CD4-positive, alpha-beta T cell treated with Interleukin-21 for 1 hour (primary cell): ENCODE data around the gene KRT17.

Experiments used
- DNase-seq: peaks from one replicate; pipeline ENCODE4 v3.0.0-alpha.2; 2020

KRT17 gene

DNA sequence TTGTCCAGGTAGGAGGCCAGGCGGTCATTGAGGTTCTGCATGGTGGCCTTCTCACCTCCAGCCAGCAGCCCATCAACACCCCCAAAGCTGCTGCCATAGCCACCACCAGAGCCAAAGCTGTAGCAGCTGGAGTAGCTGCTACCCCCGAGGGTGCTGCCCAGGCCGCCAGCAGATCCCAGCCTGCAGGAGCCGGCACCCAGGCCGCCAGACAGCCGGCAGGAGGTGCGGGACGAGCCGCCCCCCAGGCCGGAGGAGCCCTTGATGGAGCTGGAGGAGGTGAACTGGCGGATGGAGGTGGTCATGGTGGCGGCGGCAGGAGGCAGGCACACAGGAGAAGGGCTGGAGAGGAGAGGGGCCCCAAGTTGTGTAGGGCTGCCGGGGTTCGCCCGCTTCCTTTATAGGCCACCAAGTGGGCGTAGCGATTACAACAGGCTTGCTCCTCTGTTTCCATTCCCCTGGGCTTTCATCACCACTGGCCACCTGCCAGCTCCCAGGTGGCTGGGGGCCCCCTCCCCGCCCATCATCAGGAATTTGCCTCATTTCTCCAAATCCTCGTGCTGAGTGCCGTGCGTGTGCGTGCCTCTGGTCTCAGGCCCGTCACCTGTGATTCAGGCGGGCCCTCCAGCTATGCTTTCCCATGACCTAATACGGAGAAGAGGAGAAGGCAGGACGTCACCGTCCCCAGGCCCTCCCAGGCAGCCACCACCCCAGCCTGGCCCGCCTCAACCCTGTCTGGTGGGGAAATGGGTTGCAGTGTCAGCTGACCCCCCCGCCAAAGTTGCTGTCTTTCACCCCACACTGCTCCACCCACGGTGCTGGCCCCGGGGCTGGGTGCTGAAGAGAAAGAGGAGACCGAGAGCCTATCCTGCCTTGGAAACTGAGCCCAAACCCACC is at the start of gene KRT17:
KRT17 (minus strand) TSS at position 368 of the 894 bp plus-strand sequence; CDS start at position 302, 66 bp downstream.
- no peak for DNase-seq

DNA sequence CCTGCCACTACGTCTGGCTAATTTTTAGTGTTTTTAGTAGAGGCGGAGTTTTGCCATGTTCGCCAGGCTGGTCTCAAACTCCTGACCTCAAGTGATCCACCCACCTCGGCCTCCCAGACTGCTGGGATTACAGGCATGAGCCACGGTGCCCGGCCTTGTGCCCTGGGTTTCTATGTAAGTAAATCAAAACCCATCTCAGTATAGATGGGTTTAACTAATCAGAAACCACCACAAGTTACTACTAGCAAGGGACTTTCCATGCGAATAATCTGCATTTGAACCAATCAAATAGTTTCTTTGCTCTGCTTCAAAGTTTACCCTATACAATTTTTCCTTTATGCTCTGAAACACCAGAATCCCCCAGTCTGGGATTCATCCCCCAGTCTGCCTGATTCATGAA is 47.8 kb upstream of the KRT17 start:
- DNase-seq = no peak

DNA sequence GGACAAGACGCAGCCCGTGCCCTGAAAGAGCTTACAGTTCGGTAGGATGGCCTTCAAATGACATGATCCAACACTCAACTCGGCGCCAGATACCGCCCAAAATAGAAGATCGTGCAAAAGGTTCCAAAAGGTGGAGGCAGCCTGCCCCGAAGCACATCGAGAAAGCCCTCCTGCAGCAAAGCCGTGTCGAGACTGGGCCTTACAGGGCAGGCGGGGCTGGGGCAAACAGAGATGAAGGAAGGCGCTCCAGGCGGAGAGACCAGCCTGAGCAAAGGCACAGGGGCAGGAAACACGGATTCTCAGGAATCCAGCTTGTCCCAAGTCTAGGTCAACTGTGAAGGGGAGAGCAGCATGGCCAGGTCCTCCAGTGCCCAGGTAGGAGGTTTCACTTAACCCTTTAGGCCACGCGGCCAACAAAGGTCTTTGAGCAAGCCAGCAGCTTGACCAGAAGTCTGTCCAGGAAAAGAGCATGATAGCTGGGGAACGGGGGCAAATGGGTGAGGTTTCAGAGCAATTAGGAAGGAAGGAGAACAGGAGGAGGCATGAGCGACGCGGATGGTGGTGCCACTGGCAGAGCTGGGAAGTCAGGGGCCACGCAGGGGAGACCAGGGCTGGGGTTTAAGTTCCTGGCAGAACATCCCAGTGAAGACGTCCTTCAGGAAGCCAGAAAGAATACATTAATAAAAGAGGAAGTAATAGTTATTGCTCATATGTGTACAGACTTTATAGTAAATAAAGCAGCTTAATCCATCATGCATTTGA is 43.1 kb upstream of the KRT17 start:
- no peak for DNase-seq

DNA sequence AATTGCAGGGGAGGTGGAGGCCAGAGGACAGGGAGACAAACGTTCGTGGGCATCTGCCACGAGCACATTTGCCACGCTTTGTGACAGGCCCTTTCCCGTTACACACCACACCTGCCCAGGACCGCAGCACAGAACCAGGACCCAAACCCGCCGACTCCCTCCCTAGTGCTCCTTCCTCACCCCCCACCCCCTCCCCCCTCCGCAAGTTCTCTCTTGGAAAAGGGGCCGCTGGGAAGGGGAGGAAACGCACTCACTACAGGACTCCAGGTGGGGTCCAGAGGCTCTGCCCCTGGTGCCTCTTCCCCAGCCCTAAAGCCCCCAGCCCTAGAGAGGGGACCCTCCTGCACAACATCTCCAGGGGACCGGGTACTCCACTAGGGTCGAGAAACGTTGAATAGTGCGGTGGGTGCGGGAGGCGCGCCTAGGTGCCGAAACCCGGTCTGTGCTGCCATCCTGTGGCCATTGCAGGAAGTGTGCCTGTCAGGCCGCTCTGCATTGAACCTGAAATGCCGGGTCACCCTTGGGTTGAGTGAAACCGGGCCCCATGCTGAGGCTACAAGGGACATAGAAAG is 42.4 kb upstream of the KRT17 start:
- peak; percentile 90 for DNase-seq

DNA sequence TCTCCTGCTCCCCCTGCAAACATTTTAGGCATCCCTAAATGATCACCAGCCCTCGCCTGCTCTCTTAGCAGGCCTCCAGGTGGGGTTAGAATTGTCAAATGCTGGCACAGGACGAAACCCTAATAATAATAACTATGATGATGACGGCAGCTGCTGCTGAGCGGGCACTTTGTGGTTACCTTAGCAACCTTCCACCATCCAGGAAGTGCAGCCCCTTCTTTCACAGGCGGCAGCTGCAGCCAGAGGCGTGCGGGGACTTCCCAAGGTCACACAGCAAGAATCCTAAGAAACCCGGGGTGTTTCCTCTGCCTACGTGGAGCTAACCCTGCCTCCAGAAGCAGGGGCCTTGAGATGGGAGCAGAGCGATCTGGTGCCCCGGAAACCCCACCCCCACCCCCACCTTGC is 41.9 kb upstream of the KRT17 start:
- DNase-seq = peak; percentile 92

DNA sequence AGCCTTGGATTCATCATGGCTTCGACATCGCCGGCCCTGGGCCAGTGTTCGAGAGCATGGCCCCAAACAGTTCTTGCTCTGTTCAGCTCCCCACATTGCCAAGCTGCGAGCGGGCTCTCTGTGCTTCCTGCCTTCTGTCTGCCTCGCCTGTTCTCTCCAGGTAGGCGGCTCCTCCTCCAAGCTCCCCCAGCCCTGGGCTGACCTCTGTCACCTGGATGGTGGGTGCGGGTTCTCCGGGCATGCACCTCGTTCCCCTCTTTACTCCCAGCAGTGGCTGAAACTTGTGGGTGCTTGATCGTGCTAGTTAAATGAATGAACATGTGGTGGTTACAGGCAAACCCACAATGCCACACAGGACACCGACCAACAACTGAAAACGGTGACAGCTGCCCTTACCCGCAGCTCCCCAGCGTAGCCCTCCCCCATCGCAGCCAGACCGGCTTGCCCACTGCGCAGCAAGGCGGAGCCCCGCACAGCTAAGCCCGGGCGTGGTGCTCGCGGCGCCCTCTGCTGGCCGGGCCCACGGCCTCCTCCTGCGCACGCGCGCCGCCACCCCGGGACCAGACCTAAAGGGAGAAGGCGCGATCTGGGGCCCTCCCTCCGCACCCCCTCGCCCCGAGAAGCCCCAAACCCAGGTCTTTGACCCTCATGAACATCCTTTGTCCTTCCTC is 41.3 kb upstream of the KRT17 start:
- DNase-seq = peak; percentile 91

DNA sequence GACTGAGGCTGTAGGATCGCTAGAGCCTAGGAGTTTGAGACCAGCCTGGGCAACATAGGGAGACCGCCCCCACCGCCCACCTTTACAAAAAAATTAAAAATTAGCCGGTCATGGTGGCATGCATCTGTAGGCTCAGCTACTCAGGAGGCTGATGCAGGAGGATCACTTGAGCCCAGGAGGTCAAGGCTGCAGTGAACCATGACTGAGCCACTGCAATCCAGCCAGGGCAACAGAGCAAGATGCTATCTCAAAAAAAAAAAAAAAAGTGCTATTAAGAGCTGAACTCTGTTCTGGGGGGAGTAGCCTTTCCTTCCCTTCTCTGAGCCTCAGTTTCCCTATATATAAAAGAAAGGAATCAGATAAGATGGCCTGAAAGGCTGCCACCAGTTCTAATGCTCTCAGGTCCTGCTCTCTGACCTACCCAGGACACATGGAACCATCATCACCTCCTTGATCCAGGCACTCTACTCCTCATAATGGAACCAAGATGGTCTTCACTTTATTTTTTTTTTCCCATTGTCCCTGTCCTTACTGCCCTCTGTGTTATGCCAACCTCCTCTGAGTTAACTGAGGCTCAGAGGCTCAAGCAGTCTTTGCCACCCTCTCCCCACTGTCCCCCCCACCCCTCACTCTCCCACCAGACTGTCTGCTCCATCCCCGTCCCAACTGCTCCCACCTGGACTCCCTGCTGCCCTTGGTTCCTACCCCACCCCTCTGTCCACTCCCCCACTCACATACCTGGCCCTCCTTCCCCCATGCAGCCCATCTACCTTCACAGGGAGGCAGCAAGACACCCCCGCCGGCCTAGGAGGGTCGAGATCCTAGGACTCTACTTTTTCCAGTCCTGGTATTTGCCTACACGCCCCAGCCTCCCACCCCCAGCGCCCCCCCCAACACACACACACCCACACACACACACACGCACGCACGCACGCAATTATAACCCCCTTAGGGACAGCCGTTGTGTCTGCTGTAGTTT is 40.5 kb upstream of the KRT17 start:
- DNase-seq = no peak

- DNase-seq = no peak
Observed at GRCh38 chr17:41664172-41664457, 39.7 kb upstream of the KRT17 start.

GRCh38 chr17:41663451-41664171 is 39.2 kb upstream of the KRT17 start:
- DNase-seq = no peak

DNA sequence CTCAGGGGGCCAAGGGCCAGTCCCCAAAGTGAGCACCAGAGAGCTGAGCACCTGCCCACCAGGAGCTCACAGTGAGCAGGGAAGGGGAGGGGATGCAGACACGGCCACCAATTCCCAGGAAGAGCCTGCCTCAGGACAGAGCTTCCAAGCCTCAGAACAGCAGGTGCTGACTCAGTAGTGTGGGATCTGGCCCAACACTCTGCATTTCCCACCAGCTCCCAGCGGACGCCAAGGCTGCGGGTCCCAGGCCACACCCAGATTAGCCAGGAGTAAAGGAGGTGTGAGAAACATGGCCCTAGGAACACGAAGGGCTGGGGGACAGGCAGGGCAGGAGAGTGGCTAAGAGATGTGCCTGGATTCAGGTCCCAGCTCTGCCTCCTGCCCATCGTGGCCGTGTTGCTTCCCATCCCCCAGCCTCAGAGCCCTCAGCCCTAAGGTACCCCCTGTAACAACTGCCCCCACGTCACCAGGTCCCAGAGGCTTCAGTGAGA is 35.9 kb upstream of the KRT17 start:
- no peak for DNase-seq

DNA sequence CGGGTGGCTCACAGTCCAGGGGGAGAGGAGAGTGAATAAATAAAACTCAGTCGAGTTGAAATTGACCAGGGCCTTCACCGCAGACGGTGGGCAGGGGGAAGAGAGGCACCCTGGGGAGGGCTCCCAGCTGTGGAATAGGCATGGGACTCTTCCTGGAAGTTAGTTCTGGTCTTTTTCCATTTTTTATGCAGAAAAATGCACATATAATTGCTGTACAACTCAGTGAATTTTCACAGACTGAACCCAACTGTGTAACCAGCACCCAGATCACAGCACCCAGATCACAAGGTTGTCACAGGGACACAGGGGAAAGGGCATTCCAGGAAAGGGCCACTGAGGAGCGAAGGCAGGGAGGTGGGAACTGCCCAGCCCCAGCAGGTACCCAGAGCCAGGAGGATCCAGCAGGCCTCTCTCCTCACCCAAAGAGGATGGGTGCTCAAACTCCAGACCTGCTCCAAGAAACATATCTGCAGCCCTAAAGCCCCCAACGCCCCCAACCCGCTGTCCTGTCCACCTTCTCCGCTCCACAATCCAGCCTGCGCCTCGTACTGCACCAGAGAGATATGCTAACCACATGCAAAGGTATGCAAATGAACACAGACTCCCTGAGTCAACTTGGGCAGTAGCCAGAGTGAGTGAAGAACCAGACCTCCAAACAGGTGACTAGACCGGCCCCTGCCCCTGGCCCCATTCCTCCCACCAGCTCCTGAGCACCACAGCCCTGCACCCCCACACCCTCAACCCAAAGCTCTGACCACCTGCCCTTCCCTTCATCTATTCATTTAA is 35.2 kb upstream of the KRT17 start:
- DNase-seq = no peak

- DNase-seq = no peak
Observed at GRCh38 chr17:41658846-41659245, 34.5 kb upstream of the KRT17 start.

GRCh38 chr17:41657936-41658335 is 33.6 kb upstream of the KRT17 start:
- DNase-seq = no peak

DNA sequence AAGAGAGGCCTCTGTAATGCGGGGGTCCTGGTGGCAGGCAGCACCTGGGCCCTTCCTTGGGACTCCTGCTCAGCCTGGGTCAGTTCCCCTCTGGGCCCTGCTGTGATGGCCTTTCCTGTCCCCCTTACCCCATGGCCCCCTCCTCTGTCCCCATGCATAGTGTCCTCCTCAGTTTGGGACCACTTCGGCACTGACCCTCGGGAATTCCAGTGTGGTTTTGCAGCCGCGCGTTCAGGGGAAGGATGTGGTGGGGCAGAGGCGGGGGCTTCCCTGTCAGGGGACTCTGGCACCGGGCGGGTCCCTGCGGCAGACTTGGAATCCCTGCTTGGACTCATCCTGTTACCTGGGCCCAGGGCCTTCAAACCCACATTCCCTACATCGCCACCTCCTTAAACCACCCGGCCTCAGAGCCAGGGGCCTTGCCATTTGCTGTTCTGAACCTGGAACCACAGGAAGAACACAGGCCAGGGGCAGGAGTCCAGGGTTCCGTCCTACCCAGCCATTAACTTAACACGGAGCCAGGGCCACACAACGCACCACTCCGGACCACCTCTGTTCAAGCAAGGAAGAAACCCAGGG is 32.9 kb upstream of the KRT17 start:
- DNase-seq = no peak

DNA sequence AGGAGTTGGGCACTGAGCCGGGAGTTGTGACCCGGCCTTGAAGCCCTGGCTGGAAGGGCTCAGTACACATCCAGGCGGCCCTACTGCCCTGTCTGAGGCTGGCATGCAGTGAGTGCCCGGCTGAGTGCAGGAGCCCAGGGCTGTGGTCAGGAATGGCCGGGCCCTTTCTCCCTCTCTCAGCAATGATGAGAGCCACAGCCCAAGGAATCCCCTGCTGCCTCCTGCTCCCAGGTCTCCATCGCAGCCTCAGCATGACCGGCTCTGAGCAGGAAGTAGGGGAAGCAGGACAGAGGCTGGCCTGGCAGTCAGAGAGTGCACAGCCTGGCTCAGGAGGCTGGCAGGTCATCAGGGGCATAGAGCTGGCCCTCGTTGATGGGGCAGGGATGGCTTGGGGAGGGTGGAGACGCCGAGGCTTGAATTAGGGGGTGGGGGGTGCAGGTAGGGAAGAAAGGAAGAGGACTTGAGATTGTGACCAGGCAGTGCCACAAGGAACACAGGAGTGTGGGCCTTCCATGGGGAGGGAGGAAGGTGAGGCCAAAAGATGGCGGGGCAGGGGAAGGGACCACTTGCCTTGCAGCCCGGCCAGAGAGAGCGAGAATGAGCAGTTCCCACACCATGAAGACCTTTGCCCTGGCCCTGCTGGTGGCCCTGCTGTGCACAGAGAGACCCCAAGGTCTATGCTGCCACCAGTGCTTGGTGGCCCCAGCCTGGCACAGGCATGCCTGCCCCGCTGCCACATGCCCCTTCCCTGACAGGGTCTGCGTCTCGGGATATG is 32.1 kb upstream of the KRT17 start:
- no peak for DNase-seq

GRCh38 chr17:41655611-41656111 is 31.3 kb upstream of the KRT17 start:
- no peak for DNase-seq

DNA sequence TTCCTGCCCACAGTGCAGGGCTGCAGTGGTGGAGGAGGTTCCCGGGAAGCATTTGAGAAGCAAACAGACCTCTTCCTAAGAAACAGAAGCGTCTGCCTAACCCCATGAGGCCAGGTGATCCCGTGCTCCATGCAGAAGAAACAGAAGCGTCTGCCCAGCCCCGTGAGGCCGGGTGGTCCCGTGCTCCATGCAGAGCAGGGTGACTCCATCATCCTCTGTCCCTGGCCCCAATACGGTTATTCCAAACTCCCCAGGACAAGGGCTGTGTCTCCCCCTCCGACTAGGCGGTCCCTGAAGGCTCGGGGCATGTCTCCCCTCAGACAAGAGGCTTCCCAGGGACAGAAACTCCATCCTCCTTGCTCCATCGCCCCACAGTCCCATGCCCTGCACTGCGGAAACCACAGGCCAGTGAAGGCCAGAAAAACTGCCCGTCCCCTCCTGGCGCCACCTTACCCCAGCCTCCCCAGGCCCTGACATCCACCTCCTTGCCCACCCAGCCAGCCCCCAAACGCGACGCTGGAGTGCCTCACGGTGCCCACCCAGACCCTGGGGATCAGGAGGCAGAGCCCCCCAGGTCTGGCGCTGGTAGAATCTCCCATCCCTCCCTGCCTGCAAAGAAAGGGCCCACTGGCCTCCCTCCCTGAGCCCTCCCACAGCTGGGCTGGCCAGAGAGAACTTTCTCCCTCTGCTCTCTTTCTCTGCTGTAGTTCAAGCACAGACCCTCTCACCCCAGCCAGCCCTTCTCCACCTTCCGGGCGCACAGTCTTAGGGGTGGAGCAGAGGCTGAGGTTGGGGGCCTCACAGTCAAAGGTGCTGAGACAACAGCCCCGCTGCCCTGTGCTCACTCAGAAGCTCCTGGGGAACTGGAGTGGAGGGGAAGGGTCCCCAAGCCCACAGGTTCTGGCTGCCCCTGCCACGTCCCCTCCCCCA is 30.6 kb upstream of the KRT17 start:
- DNase-seq = no peak
